ENCODE results near the gene PID1.

The PID1 gene

GRCh38 chr2:229270551-229271410 is at the start of gene PID1:
Gene PID1, minus strand, starts transcription at chr2:229271287. Its CDS starts 244 bp downstream, at chr2:229271043.
- no peaks in the 10 kb centered on the region for H3K4me1 Mint-ChIP-seq
- H3K9me3 Mint-ChIP-seq = no peaks in the 10 kb centered on the region
- no peak within 1 kb of the TSS for H3K27ac Mint-ChIP-seq
- no peak within 1 kb of the TSS for H3K4me3 Mint-ChIP-seq
- ATAC-seq = no peak
- peaks cover 31% of the 10 kb centered on the region for H3K27me3 Mint-ChIP-seq
- H3K36me3 Mint-ChIP-seq = no peaks in the 10 kb centered on the region

DNA sequence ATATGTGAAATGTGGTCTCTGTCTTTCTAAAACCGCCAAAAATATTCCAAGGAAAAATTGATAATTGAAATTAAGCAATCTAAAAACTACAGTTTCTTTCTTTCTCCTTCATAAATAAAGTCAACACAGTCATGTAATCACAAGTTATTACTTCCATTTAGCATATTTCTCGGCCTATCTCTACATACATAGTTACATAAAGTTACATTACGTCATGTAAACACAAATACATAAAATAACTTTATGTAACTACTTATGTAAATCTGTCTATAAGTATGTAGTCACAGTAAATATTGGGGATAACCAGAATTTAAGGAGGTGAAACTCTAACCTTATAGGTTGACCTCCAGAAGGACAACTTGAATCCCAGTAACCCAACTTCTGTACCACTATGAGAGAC is 48.5 kb upstream of the PID1 start:
- H3K27ac Mint-ChIP-seq = no peak overlapping the region
- H3K4me1 Mint-ChIP-seq = no peaks in the 10 kb centered on the region
- ATAC-seq = no peak
- no peaks in the 10 kb centered on the region for H3K36me3 Mint-ChIP-seq
- H3K27me3 Mint-ChIP-seq = peaks cover 14% of the 10 kb centered on the region
- H3K4me3 Mint-ChIP-seq = no peak overlapping the region
- H3K9me3 Mint-ChIP-seq = peaks cover 7% of the 10 kb centered on the region

- Mint-ChIP-seq H3K9me3 (no peaks in the 10 kb centered on the region), H3K4me1 (no peaks in the 10 kb centered on the region), H3K27me3 (peaks cover 1% of the 10 kb centered on the region), H3K36me3 (no peaks in the 10 kb centered on the region), H3K4me3 (no peak overlapping the region), H3K27ac (no peak overlapping the region)
- ATAC-seq = no peak
These were observed 43.0 kb upstream of the PID1 start for GRCh38 chr2:229314117-229314516.

DNA sequence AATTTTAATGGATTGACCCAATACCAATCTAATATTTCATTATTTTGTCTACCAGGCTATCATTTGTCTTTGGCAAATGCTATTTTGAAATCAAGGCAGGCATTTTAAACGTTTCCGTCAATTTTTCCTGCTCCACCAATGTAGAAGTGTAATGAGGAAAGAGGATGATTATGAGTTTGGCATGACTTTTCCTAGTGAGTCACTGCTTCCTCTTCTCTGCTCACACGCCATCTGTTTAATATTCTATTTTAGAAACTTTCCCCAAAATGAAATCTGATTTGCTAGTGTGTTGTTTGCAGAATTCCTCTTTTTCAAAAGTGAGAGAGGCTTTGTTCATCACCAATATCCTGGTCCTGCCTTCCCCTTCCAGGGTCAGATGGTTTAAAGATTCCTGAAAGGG is 42.5 kb upstream of the PID1 start:
- no peaks in the 10 kb centered on the region for H3K27me3 Mint-ChIP-seq
- no peak for ATAC-seq
- no peak overlapping the region for H3K27ac Mint-ChIP-seq
- H3K4me3 Mint-ChIP-seq = no peak overlapping the region
- no peaks in the 10 kb centered on the region for H3K4me1 Mint-ChIP-seq
- H3K9me3 Mint-ChIP-seq = no peaks in the 10 kb centered on the region
- H3K36me3 Mint-ChIP-seq = no peaks in the 10 kb centered on the region

- Mint-ChIP-seq H3K36me3 (no peaks in the 10 kb centered on the region), H3K4me1 (no peaks in the 10 kb centered on the region), H3K9me3 (no peaks in the 10 kb centered on the region), H3K27me3 (no peaks in the 10 kb centered on the region), H3K4me3 (no peak overlapping the region), H3K27ac (no peak overlapping the region)
- ATAC-seq = no peak
These were observed 30.1 kb upstream of the PID1 start for GRCh38 chr2:229301237-229301636.

- Mint-ChIP-seq H3K36me3 (no peaks in the 10 kb centered on the region), H3K27ac (no peak overlapping the region), H3K9me3 (no peaks in the 10 kb centered on the region), H3K4me1 (no peaks in the 10 kb centered on the region), H3K4me3 (no peak overlapping the region), H3K27me3 (no peaks in the 10 kb centered on the region)
- ATAC-seq = no peak
These were observed 29.7 kb upstream of the PID1 start for GRCh38 chr2:229300790-229301189.

DNA sequence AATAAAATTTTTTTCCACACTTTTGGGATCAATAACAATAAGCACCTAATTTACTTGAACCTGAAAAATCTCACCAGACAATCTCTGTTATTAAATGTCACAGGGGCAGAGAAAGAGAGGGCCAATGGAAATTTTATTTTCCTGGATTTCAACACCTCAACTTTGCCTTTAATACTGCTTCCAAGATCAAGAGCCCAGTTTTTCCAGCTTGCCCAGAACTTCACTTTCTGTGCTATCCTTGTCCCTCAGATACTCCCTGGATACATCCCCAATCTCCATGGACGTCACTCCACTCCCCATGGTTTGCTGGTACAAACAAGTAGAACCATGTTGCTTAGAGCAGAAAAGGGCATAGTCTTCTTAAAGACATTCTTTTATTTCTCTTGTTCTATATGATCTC is 29.3 kb upstream of the PID1 start:
- Mint-ChIP-seq H3K4me1 (no peaks in the 10 kb centered on the region), H3K36me3 (no peaks in the 10 kb centered on the region), H3K27ac (no peak overlapping the region), H3K4me3 (no peak overlapping the region), H3K9me3 (no peaks in the 10 kb centered on the region), H3K27me3 (no peaks in the 10 kb centered on the region)
- ATAC-seq = no peak

DNA sequence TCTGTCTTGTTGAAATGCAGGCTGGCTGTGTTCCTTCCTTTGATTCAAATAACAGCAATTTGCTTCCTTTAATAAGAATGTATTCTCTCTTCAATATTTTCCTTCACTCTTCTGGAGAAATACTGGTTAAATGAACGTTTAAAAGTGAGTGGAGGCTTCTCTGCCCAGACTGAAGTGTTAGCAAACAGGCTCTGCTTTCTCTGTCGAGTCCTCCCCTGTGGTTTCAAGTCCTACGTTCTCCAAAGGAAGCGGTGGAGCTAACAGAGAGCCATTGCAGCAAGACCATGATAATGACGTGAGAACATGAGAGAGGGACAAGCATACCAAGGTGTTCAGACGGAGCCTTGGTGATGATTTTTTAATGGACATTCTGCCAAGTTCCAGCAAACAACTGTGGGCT is 26.2 kb upstream of the PID1 start:
- no peak overlapping the region for H3K4me3 Mint-ChIP-seq
- no peaks in the 10 kb centered on the region for H3K9me3 Mint-ChIP-seq
- no peak for ATAC-seq
- no peaks in the 10 kb centered on the region for H3K36me3 Mint-ChIP-seq
- H3K27me3 Mint-ChIP-seq = no peaks in the 10 kb centered on the region
- no peaks in the 10 kb centered on the region for H3K4me1 Mint-ChIP-seq
- no peak overlapping the region for H3K27ac Mint-ChIP-seq

- no peaks in the 10 kb centered on the region for H3K9me3 Mint-ChIP-seq
- no peak overlapping the region for H3K4me3 Mint-ChIP-seq
These were observed 25.4 kb upstream of the PID1 start for GRCh38 chr2:229296536-229296935.

GRCh38 chr2:229296016-229296415 is 24.9 kb upstream of the PID1 start:
- Mint-ChIP-seq H3K27me3 (no peaks in the 10 kb centered on the region), H3K36me3 (no peaks in the 10 kb centered on the region), H3K4me1 (no peaks in the 10 kb centered on the region), H3K4me3 (no peak overlapping the region), H3K9me3 (no peaks in the 10 kb centered on the region), H3K27ac (no peak overlapping the region)
- no peak for ATAC-seq

More at GRCh38 chr2:229296536-229296935, 25.4 kb upstream of the PID1 start:
- H3K27me3 Mint-ChIP-seq = no peaks in the 10 kb centered on the region
- H3K27ac Mint-ChIP-seq = no peak overlapping the region
- ATAC-seq = no peak
- H3K4me1 Mint-ChIP-seq = no peaks in the 10 kb centered on the region
- H3K36me3 Mint-ChIP-seq = no peaks in the 10 kb centered on the region

- no peaks in the 10 kb centered on the region for H3K27me3 Mint-ChIP-seq
- H3K27ac Mint-ChIP-seq = no peak overlapping the region
- H3K4me3 Mint-ChIP-seq = no peak overlapping the region
- peaks cover 5% of the 10 kb centered on the region for H3K9me3 Mint-ChIP-seq
- H3K4me1 Mint-ChIP-seq = no peaks in the 10 kb centered on the region
- H3K36me3 Mint-ChIP-seq = no peaks in the 10 kb centered on the region
- no peak for ATAC-seq
These were observed 16.7 kb upstream of the PID1 start for GRCh38 chr2:229287823-229288222.

DNA sequence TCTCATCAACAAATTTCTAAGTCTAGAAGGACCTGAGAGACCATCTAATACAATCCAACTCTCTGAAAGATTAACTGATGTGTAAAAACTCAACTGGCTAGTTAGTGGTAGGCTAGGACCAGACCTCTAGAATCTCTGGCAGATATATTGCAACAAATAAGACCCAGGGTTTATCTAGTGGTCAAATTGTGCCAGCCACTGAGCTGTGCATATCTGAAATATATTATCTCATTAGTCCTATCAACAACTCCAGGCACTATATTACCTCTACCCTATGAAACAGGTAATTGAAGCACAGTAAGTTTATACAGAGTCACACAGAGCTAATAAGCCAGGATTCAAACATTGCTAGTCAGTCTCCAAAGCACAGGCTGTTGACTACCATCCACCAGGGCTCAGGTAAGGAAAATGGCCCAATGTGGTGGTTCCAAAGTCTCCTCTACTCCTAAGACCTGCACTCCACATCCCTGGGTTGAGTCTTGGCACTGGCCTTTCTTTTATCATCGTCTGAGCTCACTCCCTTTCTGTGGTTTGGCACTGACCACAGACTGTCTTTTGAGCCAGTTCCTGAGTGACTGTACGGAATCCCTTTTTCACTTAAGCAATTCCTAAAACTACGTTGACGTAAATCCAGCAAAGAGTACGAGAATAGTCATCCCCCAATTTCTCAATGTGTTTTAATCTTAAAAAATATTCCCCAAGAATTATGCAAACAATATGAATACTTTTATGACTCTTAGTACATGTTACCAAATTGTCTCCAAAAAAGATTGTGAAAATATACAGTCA is 11.9 kb upstream of the PID1 start:
- H3K27me3 Mint-ChIP-seq = no peaks in the 10 kb centered on the region
- H3K36me3 Mint-ChIP-seq = no peaks in the 10 kb centered on the region
- H3K4me3 Mint-ChIP-seq = no peak overlapping the region
- ATAC-seq = peak; percentile 16
- no peaks in the 10 kb centered on the region for H3K9me3 Mint-ChIP-seq
- no peaks in the 10 kb centered on the region for H3K4me1 Mint-ChIP-seq
- H3K27ac Mint-ChIP-seq = no peak overlapping the region

DNA sequence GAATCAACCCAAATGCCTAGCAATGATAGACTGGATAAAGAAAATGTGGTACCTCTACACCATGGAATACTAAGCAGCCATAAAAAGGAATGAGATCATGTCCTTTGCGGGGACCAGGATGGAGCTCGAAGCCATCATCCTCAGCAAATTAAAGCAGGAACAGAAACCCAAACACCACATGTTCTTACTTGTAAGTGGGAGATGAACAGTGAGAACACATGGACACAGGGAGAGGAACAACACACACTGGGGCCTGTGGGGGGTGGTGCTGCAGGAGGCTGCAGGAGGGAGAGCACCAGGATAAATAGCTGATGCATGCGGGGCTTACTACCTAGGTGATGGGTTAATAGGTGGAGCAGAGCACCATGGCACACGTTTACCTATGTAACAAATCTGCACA is 8.4 kb upstream of the PID1 start:
- Mint-ChIP-seq H3K36me3 (no peaks in the 10 kb centered on the region), H3K4me1 (no peaks in the 10 kb centered on the region), H3K9me3 (no peaks in the 10 kb centered on the region), H3K27ac (no peak overlapping the region), H3K27me3 (no peaks in the 10 kb centered on the region), H3K4me3 (no peak overlapping the region)
- ATAC-seq = no peak

- no peaks in the 10 kb centered on the region for H3K36me3 Mint-ChIP-seq
- no peaks in the 10 kb centered on the region for H3K4me1 Mint-ChIP-seq
- H3K27me3 Mint-ChIP-seq = peaks cover 23% of the 10 kb centered on the region
- H3K4me3 Mint-ChIP-seq = no peak overlapping the region
- no peaks in the 10 kb centered on the region for H3K9me3 Mint-ChIP-seq
- no peak for ATAC-seq
- H3K27ac Mint-ChIP-seq = no peak overlapping the region
These were observed 4.4 kb upstream of the PID1 start for GRCh38 chr2:229275506-229275905.

- ATAC-seq = no peak
- no peak overlapping the region for H3K27ac Mint-ChIP-seq
- H3K27me3 Mint-ChIP-seq = peaks cover 24% of the 10 kb centered on the region
These were observed 2.7 kb upstream of the PID1 start for GRCh38 chr2:229273723-229274338.

More at GRCh38 chr2:229273723-229274338, 2.7 kb upstream of the PID1 start:
- Mint-ChIP-seq H3K4me3 (no peak overlapping the region), H3K4me1 (no peaks in the 10 kb centered on the region), H3K36me3 (no peaks in the 10 kb centered on the region), H3K9me3 (no peaks in the 10 kb centered on the region)
